Ishikawa (cell line): ENCODE measurements around the gene POU2F2.

Experiments used
- CEBPB ChIP-seq: IDR thresholded peaks from 2 replicates; pipeline ENCODE4 v1.6.1; 2012
- CREB1 ChIP-seq: IDR thresholded peaks from 2 replicates; pipeline ENCODE4 v1.6.1; 2012; ENCODE audit warnings: low read depth
- EGR1 ChIP-seq: IDR thresholded peaks from 2 replicates; pipeline ENCODE4 v1.6.1; 2012
- EP300 ChIP-seq: IDR thresholded peaks from 2 replicates; pipeline ENCODE4 v1.6.1; 2012; ENCODE audit warnings: borderline replicate concordance
- FOXM1 ChIP-seq: IDR thresholded peaks from 2 replicates; pipeline ENCODE4 v1.6.1; 2012; ENCODE audit warnings: low read depth, borderline replicate concordance
- MAX ChIP-seq: IDR thresholded peaks from 2 replicates; pipeline ENCODE4 v1.6.1; 2012
- NFIC ChIP-seq: IDR thresholded peaks from 2 replicates; pipeline ENCODE4 v1.6.1; 2012
- RAD21 ChIP-seq: IDR thresholded peaks from 2 replicates; pipeline ENCODE4 v1.6.1; 2012; ENCODE audit warnings: low read depth
- REST ChIP-seq: IDR thresholded peaks from 2 replicates; pipeline ENCODE4 v1.6.1; 2012; ENCODE audit warnings: low read depth, mild to moderate bottlenecking
- TAF1 ChIP-seq: IDR thresholded peaks from 2 replicates; pipeline ENCODE4 v1.6.1; 2012; ENCODE audit warnings: low read depth, mild to moderate bottlenecking
- TCF12 ChIP-seq: IDR thresholded peaks from 2 replicates; pipeline ENCODE4 v1.6.1; 2012; ENCODE audit warnings: low read depth
- TEAD4 ChIP-seq: IDR thresholded peaks from 2 replicates; pipeline ENCODE4 v1.6.1; 2012
- USF1 ChIP-seq: IDR thresholded peaks from 2 replicates; pipeline ENCODE4 v1.6.1; 2012
- YY1 ChIP-seq: IDR thresholded peaks from 2 replicates; pipeline ENCODE4 v1.6.1; 2012; ENCODE audit warnings: low read depth
- ZBTB7A ChIP-seq: IDR thresholded peaks from 2 replicates; pipeline ENCODE4 v1.6.1; 2012; ENCODE audit warnings: low read depth

POU2F2 gene

GRCh38 chr19:42174958-42175734 is 42.9 kb upstream of the POU2F2 start:
- TF ChIP-seq FOXM1 (no peak), TCF12 (no peak), CEBPB (no peak), USF1 (no peak), YY1 (no peak), EP300 (no peak), TEAD4 (no peak), MAX (no peak), ZBTB7A (no peak), TAF1 (no peak), NFIC (no peak), RAD21 (no peak), REST (no peak), EGR1 (no peak), CREB1 (no peak)

- TF ChIP-seq NFIC (no peak), REST (no peak), USF1 (no peak)
Observed at GRCh38 chr19:42174188-42174587, 41.9 kb upstream of the POU2F2 start.

- no peak for TF ChIP-seq MAX
- no peak for TF ChIP-seq CREB1
- TF ChIP-seq EP300 = no peak
Observed at GRCh38 chr19:42173695-42174094, 41.4 kb upstream of the POU2F2 start.

GRCh38 chr19:42172261-42172660 is 40.0 kb upstream of the POU2F2 start:
- no peak for TF ChIP-seq EP300
- TF ChIP-seq CREB1 = no peak
- TF ChIP-seq YY1 = no peak
- TF ChIP-seq TEAD4 = no peak
- no peak for TF ChIP-seq RAD21
- TF ChIP-seq REST = no peak
- TF ChIP-seq USF1 = no peak
- TF ChIP-seq TAF1 = no peak
- no peak for TF ChIP-seq TCF12
- TF ChIP-seq FOXM1 = no peak
- no peak for TF ChIP-seq EGR1
- TF ChIP-seq ZBTB7A = no peak
- no peak for TF ChIP-seq CEBPB
- TF ChIP-seq NFIC = no peak
- no peak for TF ChIP-seq MAX
